HG03575 (cell line): Measurements from ENCODE around the gene NUDT4.
"Not testable (repeated sequence)": the region's sequence is repeated elsewhere in the genome, so short reads cannot be mapped to it uniquely, and the experiment has no call there.

Experiments
- ATAC-seq: cut with Tn5 transposase; IDR thresholded peaks from one replicate; pipeline ENCODE4 v1.9.1; 2021; ENCODE audit not compliant: unreplicated experiment, insufficient number of reproducible peaks, low FRiP score; ENCODE audit errors: extremely low read depth

NUDT4 gene

DNA sequence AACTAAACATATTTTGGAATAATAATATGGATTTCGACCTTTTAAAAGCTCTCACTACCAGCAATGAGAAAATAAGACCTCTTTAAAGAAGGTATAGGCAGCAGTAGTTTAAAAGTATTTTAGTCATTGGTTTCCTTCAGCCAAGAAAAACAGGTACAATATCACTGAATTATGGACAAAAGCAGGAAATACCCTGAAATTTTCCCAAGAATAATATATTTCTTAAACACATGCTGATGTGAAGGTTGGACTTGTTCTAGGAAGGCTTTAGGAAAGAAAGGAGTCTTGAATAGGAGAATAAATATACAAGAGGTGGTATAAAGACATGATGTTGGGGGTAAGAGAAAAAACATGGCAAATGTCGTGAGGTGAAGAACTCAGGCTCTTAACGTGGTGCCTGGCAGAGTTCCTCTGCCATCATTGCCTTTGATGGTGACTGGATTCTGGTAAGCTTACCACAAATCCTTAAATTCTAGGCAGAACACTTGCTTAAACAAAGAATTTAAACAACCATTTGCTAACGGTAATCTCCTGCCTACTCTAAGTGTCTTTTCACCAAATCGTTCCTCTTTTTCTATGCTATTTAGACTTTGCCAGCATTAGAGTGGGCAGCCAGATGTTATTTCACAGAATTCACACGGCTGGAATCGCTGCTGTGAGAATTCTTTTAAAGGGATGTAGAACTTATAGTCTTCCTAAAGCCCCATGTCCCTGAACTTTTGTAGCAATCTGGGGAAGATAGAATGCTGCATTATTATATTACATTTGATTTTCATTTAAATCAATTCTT lies 11.9 kb upstream of the NUDT4 start:
- ATAC-seq: no peak

- no peak for ATAC-seq
Measured at GRCh38 chr12:93366422-93366821, 11.3 kb upstream of the NUDT4 start.

GRCh38 chr12:93368766-93369165 lies 9.0 kb upstream of the NUDT4 start:
- no peak for ATAC-seq

- ATAC-seq: no peak
Measured at GRCh38 chr12:93369505-93369904, 8.2 kb upstream of the NUDT4 start.

- no peak for ATAC-seq
Measured at GRCh38 chr12:93370947-93371346, 6.8 kb upstream of the NUDT4 start.

- ATAC-seq: no peak
Measured at GRCh38 chr12:93373961-93374656, 3.6 kb upstream of the NUDT4 start.

- ATAC-seq: no peak
Measured at GRCh38 chr12:93375906-93376305, 1.8 kb upstream of the NUDT4 start.

DNA sequence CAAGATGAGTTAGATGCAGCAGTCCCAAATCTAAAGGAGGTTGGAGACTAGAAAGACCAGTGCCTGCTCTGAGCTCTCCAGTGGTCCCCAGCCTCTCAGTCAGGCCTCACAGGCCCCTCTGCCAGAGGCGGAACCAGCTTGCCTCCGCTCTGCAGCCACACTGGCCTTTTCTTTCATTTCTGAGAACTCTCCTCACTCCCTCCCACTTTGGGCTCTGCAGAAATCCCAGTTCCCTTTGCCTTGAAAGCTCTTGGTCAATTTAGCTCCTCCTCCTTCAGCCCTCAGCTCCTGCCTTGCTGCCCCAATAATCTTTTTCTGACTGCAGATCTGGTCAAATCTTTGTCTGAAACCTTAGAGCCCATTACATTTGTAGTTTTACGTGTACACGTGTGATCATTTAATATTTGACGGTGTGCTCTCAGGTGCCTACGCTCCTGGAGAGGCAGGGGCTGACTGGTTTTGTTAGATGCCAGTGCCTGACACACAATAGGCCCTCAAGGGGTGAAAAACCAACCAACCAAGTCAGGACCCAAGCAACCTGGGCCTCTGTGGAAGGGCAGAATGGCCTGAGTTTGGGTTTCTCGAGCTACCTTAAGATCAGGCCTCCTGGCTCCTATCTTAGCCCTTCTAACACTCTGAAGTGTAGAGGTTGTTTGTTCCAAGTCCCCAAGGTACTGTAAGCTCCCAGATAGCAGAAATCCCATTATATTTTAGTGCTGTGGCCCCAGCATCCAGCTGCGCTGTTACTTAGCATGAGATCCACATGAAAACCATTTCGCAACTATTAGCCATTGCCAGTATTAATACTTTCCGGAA lies 1.1 kb upstream of the NUDT4 start:
- ATAC-seq: no peak

GRCh38 chr12:93378196-93378997 lies 672 bp downstream of the NUDT4 start:
- not testable (repeated sequence) for ATAC-seq

DNA sequence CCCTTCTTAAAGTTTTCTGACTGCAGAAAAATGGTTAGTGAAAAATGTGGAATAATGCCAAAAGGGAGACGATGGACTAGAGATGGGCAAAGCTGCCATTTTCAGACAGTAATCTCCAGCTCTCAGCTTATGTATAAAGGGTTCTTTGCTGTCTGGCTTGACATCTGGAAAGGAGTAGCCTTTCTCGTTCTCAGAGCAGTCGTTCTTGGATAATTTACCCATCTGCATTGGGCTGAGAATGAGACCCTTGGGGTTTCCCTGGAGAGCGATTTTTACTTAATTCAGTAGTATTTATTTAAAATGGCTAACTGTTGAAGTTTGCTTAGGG lies 1.2 kb downstream of the NUDT4 start:
- ATAC-seq: no peak

DNA sequence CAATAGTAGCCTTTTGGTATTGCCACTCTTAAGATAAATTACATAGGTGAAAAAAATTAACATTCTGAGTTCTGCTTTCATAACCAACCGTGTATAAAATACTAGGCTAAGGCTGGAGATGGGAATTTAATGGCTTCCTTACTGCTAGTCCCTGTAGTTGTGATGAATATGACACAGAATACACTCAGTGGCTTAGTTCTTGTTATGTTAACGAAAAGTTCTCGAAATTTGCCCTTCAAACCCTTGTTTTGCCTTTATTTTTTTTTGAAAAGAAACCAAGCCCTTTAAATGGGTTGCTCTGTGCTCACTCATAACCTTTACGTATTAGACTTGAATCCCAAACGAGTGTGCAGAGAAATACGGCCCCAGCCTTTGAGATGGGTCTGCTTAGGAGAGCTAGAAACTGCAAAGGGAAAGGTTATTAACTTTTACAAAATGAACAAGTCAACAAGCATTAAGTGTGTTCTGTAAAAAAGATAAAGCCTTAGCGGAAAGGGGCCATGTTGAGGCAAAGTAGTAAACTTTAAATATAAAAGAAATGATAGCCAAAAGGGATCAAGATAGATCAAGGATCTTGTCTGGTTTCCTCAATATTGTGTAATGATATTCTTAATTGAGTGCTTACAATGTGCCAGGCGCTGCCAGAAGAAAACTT lies 1.7 kb downstream of the NUDT4 start:
- ATAC-seq: no peak

GRCh38 chr12:93379981-93380361 lies 2.2 kb downstream of the NUDT4 start:
- no peak for ATAC-seq

DNA sequence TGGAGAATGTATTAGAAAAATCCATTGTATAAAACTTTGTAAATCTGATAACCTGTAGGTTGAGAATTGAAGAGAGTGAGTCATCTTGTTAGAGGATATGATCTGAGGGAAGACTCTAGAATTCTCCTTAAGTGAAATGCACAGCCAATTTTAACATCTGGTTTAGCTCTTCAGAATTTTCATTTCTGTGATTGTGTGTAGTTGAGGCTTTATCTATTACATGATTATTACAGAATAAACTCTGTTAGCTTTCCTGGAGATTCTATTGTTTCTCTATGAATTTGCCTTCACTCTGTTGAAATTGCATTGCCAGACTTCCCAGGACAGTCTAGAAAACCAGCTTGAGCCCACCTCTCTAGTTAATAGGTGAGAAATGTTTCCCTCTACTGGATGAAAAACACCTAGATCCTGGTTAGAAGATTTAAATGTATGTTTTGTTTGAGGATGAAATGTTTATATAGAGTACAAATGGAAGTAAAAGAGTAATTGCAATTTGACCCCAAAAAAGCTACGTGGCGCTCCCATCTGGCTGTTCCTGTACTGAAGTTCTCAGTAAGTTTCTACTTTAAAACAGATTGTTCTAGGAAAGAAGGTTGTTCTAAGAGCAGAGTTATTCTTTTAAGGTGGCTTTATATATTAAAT lies 2.9 kb downstream of the NUDT4 start:
- no peak for ATAC-seq

GRCh38 chr12:93381161-93381975 lies 3.6 kb downstream of the NUDT4 start:
- ATAC-seq: no peak

DNA sequence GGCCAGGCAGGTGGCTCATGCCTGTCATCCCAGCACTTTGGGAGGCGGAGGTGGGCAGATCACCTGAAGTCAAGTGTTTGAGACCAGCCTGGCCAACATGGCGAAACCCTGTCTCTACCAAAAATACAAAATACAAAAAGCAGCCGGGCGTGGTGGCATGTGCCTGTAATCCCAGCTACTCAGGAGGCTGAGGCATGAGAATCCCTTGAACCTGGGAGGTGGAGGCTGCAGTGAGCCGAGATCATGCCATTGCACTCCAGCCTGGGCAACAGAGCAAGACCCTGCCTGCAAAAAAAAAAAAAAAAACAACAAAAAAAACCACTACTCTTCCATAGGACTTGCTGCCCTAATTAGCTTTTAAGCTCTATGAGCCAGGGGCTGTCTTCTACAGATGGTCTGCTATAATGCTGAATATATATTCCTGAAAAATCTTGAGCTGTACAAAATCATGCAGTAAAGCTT lies 4.3 kb downstream of the NUDT4 start:
- not testable (repeated sequence) for ATAC-seq

- ATAC-seq: no peak
Measured at GRCh38 chr12:93387780-93388179, 10.1 kb downstream of the NUDT4 start.

DNA sequence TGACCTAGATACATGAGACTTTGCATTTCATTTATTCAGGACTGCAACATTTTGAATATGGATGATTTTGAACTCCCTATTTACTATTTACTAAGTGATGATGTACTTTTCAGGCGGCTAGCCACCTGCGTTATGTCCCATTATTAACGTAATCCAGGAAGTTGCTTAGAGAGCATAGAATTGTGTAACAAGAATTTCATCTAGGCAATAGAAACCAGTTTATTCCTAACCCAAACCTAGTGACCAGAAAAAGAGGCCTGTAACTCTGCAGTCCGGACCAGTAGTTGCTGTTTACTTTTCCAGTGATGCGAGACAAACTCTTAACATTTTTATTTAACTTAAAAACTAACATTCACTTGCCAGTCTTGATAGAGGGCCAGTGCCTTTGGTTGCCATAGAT lies 12.3 kb downstream of the NUDT4 start:
- ATAC-seq: no peak
